Adrenal gland (tissue), 12 donors: Measurements from ENCODE around the gene CRIP1. TPM values are rescaled to one million over a fixed set of nuclear protein-coding genes. Genes with fewer than 3 reads are reported as not detected.
A peak's percentile ranks its signal among the peaks of the same experiment; 100 is the strongest.

Source experiments
- DNase-seq, 7 donors: peaks; one replicate each; pipeline ENCODE4 v3.0.0-alpha.2; 2019 to 2020
- H3K27ac ChIP-seq, 5 donors: fragments of 200-600 bp; sonication (generic) in 4 of 5; 1 replicate in 3 of 5; 2 replicates in 2 of 5; pipeline versions ENCODE4 v1.5.1 to v1.8.0; 2016 to 2020; ENCODE audit warnings: mild to moderate bottlenecking in 1 of 5
- H3K27me3 ChIP-seq: fragments of 200-600 bp; 2 replicates; pipeline ENCODE4 v1.8.0; 2021
- H3K36me3 ChIP-seq, 2 donors: fragments of 200-600 bp; replicated peaks in 1 of 2; 1 replicate in 1 of 2; 2 replicates in 1 of 2; pipeline versions ENCODE4 v1.5.1 to v1.8.0; 2018 to 2022
- H3K4me1 ChIP-seq, 2 donors: fragments of 200-600 bp; replicated peaks in 1 of 2; 1 replicate in 1 of 2; 2 replicates in 1 of 2; pipeline versions ENCODE4 v1.5.1 to v1.8.0; 2018 to 2021
- H3K4me3 ChIP-seq, 4 donors: fragments of 200-600 bp; sonication (generic) in 3 of 4; one replicate each; pipeline ENCODE4 v1.5.1; 2016 to 2018
- H3K9me3 ChIP-seq, 3 donors: fragments of 200-600 bp; sonication (generic) in 1 of 3; replicated peaks in 1 of 3; 1 replicate in 2 of 3; 2 replicates in 1 of 3; pipeline versions ENCODE4 v1.5.1 to v1.8.0; 2016 to 2021
- CTCF ChIP-seq, 6 experiments: fragments of 450-650 bp in 4 of 6; fragments of 200-600 bp in 2 of 6; sonication (generic) in 1 of 6; IDR thresholded peaks; 1 replicate in 5 of 6; 2 replicates in 1 of 6; pipeline versions ENCODE4 v1.5.1 to v1.8.0; 2016 to 2021; ENCODE audit warnings: antibody characterized with exemption in 6 of 6, mild to moderate bottlenecking in 2 of 6, moderate library complexity in 1 of 6
- POLR2A ChIP-seq, 2 donors: fragments of 450-650 bp; IDR thresholded peaks; one replicate each; pipeline ENCODE4 v1.6.1; 2017; ENCODE audit warnings: antibody characterized with exemption in 2 of 2, mild to moderate bottlenecking in 2 of 2, moderate library complexity in 1 of 2
- WGBS, 4 donors: extraction: QIAGEN DNeasy Blood & Tissue Kit in 2 of 4; methylation state at CpG; one replicate each; pipeline versions ENCODE4 v1.1.5 to v1.1.7; 2013 to 2017; 5-methylcytosine and 5-hydroxymethylcytosine counted together
- intact Hi-C, 2 donors: fragments of 100-400 bp; cut with DNase I; formaldehyde crosslinking; loops; one replicate each; pipeline versions ENCODE4 v1.14.1 to v1.15.0; 2022 to 2023
- polyA plus RNA-seq, 3 donors: library from polyadenylated mRNA; stranded (reverse); fragments of 200-250 nt in 2 of 3; fragments of 350-450 nt in 1 of 3; fragmentation: Illumina TruSeq in 1 of 3; extraction: RNeasy Lipid Tissue Mini Kit (QIAGEN cat#74804) in 1 of 3; gene quantifications; one replicate each; pipeline ENCODE4 v1.2.3, GENCODE V29; 2013 to 2014
- total RNA-seq, 9 donors: library from RNA; depleted of rRNA in 4 of 9; stranded (reverse); fragments of >200 nt in 4 of 9; fragments of 120-200 nt in 1 of 9; fragmentation: NEBNext Ultra II Directional in 1 of 9; extraction: Animal tissue kit (Norgen Biotek cat#: 25700) in 1 of 9; gene quantifications; one replicate each; pipeline versions ENCODE4 v1.1.0 to v1.2.4, GENCODE V29; 2013 to 2023
- donor health status: healthy with polysubstance abuse.
- donor health status: Bipolar disorder and iron deficiency.
- donor health status: DM: yes; HTN: yes; CAD: no.
- donor health status: DM: no; HTN: no; CAD: no.
- donor health status: DM: no; HTN: no; CAD: no.
- donor health status: DM: yes; HTN: yes; CAD: no.

Gene CRIP1
- total and polyA plus RNA-seq, 12 donors = 1.9 to 157 (median 9.3) TPM

- peaks cover 7 to 55% of the 10 kb centered on the region in 2 donors for H3K4me1 ChIP-seq
- peak in 3 of 7 donors; percentile 46 to 55 (median 52) for DNase-seq
- no peak for TF ChIP-seq CTCF (IDR thresholded peaks at IDR 0.05)
- TF ChIP-seq POLR2A (IDR thresholded peaks at IDR 0.05) = peak in 1 of 2 donors; percentile 8
Observed at GRCh38 chr14:105476097-105476830, 10.4 kb upstream of the CRIP1 start.

DNA sequence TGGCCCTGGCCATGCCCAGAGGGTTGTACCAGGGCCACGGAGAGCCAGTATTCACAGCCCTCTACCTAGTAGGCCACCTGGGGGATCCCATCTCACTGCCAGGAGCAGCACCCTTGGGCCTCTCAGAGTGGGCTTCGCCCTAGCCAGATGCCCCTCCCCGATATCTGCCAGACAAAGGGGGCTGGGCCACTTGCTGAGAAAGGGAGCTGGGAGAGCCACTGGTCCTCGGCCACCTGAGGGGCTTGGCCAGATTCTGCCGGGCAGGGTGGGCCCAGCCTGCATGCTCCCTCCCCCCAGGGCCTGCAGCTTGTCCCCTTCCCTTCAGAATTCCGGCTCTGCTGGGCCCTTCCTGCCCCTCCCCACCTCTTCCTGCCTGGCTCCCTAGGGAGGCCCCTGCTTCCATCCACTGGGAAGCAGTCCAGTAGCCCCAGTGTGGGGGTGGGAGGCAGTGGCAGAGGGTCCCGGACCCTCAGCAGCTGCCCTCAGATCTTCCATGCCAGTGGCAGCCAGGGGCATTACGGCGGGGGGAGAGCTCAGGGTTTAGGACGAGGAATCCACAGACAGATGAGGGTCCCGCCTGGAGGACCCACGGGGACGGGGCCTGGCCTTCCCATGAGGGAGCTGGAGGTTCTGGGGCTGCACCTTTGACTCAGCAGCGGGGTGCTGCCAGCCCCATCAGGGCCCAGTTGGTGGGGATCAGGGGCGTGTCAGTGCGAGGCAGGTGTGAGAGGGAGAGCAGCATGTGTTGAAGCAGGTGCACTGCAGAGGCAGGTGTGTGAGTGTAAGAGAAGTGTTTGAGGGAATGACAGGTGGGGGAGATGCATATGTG is 9.6 kb upstream of the CRIP1 start:
- DNase-seq = no peak
- H3K27ac ChIP-seq = peak overlapping the region in 4 of 5 donors; percentile 18 to 87 (median 50)
- no peaks in the 10 kb centered on the region for H3K27me3 ChIP-seq
- H3K4me1 ChIP-seq = peaks cover 13 to 55% of the 10 kb centered on the region in 2 donors
- WGBS, 4 donors = 50 to 55% (median 51%) methylated on average over 5 to 16 of the region's 16 CpGs
- TF ChIP-seq POLR2A (IDR thresholded peaks at IDR 0.05) = no peak
- no peak for TF ChIP-seq CTCF (IDR thresholded peaks at IDR 0.05)
- intact Hi-C loops = no loop called here
- no peaks in the 10 kb centered on the region for H3K9me3 ChIP-seq
- H3K4me3 ChIP-seq = peak overlapping the region in 1 of 4 donors; percentile 77
- no peaks in the 10 kb centered on the region for H3K36me3 ChIP-seq

More at GRCh38 chr14:105476097-105476830, 10.4 kb upstream of the CRIP1 start:
- intact Hi-C loops = no loop called here
- Histone ChIP-seq H3K9me3 (no peaks in the 10 kb centered on the region), H3K27me3 (no peaks in the 10 kb centered on the region), H3K4me3 (peak overlapping the region in 1 of 4 donors; percentile 77), H3K36me3 (no peaks in the 10 kb centered on the region), H3K27ac (peak overlapping the region in 4 of 5 donors; percentile 18 to 87 (median 58))
- 24 to 66% (median 41%) methylated on average over 3 to 21 of the region's 21 CpGs for WGBS, 4 donors

DNA sequence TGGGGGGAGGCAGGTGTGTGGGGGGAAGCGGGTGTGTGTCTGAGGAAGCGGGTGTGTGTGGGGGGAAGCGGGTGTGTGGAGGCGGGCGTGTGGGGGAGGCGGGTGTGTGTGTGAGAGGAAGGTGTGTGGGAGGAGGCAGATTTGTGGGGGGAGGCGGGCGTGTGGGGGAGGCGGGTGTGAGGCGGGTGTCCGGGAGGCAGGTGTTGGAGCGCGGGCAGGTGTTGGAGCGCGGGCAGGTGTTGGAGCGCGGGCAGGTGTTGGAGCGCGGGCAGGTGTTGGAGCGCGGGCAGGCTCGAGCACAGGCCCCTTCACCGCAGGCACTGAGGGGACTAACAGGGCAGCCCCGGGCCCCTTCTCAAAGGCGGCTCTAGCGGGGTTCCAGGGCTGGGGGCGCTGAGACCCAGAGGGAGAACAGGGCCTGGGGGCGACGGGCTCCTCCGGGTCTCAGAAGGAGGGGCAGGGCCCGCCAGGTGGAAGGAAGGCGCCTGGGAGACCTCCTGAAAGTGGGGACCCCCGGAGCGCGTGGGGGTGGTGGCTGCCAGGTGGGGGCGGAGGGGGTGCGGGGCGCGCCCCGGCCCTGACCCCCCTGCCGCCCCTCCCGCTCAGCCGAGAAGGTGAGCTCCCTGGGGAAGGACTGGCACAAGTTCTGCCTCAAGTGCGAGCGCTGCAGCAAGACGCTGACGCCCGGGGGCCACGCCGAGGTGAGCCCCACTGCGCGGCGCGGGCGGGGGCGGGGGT is 8.9 kb upstream of the CRIP1 start:
- Histone ChIP-seq H3K36me3 (no peaks in the 10 kb centered on the region), H3K27ac (no peak overlapping the region), H3K9me3 (no peaks in the 10 kb centered on the region), H3K4me1 (peaks cover 19 to 53% of the 10 kb centered on the region in 2 donors), H3K4me3 (no peak overlapping the region), H3K27me3 (no peaks in the 10 kb centered on the region)
- no peak for DNase-seq
- TF ChIP-seq CTCF (IDR thresholded peaks at IDR 0.05) (no peak), POLR2A (IDR thresholded peaks at IDR 0.05) (no peak)
- intact Hi-C loops = no loop called here
- WGBS, 4 donors = 22 to 40% (median 31%) methylated on average over 7 to 52 of the region's 56 CpGs
